GM10266 (cell line): ENCODE data around the gene HOXC10.

Experiments
- DNase-seq: peaks from one replicate; pipeline ENCODE4 v3.0.0; 2012; ENCODE audit errors: extremely low spot score
- CTCF ChIP-seq: IDR thresholded peaks from 2 replicates; pipeline ENCODE4 v1.5.1; 2012; ENCODE audit warnings: mild to moderate bottlenecking, low read depth; ENCODE audit not compliant: control insufficient read depth, insufficient read depth; ENCODE audit errors: missing control alignments

Gene HOXC10

DNA sequence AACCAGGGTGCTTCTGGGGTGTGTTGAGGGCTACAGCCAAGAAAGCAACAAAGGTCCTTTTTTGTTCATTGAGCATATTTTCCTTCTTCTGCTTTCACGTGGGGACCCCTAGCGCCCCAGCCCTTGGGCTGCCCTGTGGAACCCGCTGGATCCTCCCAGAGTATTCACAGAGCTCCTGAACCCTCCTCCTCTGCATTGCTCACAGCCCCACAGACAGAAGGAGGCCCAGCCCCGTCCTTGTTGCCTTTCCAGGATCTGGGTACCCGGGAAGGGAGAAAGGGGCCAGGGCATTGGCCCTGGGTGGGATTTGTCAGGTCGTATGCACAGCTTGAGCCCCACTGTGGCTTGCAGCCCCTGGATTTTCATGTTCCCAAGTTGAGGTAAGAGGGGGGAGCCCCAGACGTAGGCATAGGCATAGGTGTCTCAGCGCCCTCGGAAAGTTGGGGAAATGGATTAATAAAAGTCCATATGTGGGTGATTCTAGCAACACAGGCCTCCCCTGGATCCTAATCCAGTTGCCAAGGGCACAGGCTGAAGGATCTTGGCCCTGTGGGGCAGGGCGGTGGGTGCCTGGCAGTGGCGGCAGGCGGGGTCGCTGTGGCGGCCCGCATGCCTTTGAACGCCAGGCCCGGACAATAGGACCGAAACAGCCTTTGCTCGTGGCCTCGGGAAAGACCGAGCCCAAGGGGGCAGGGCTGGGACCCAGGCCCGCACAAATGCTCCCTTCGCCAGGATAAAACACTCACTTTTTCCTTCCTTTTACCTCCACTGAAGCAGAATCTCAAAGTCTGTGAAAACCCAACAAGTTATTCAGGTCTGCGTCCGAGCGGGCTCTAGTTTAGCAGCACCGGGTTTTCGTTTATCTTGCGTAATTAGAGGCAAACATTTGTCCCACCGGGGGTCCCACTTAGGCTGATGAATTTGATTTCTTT is 3.0 kb upstream of the HOXC10 start:
- no peak for TF ChIP-seq CTCF
- no peak for DNase-seq

DNA sequence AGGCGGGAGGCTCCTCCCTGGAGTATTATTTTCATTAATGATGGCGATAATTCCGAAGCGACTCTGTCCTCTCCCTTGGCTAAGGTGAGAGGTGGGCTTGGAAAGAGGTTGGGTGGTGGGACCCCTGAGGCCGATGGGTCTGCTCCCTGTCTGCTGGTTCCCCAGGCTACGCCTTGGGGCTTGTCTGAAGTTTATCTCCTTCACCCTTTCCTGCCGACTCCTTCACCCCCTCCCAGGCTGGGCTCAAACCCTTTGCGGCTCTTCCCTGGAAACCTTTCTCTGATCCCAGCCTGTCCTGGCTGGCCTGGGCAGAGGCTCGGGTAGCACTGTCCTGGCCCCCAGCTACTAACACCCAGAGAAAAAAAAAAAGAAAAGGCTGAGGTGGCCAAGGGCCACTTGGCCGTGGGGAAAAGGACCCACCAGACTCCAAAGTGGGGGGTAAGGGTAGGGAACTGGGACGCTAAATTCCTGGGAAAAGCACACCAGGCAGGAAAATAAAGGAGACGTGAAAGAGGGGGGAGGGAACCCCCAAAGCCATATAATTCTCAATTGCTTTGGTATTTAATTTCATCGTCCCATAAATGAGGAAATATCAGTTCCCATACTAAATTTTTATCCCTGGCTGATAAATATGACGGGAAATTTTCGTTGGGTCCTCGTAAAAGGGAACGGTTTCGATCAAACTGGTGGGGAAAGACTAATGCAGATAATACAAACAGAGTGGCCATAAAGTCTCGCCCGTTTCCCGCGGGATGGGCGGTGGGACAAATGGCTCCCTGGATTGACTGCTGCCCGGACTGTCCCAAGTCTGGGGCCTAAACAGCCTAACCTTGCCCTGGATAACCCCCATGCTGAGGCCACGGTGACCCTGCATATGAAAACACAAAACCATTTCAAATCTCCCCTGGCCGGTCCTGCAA is 2.0 kb upstream of the HOXC10 start:
- TF ChIP-seq CTCF, result no peak

GRCh38 chr12:53983568-53983949 is 1.4 kb upstream of the HOXC10 start:
- no peak for DNase-seq
- TF ChIP-seq CTCF, result no peak

More for the DNA sequence above, 2.0 kb upstream of the HOXC10 start:
- DNase-seq, result no peak

- no peak for TF ChIP-seq CTCF
- DNase-seq, result no peak
Measured at GRCh38 chr12:53983950-53984572, 885 bp upstream of the HOXC10 start.

DNA sequence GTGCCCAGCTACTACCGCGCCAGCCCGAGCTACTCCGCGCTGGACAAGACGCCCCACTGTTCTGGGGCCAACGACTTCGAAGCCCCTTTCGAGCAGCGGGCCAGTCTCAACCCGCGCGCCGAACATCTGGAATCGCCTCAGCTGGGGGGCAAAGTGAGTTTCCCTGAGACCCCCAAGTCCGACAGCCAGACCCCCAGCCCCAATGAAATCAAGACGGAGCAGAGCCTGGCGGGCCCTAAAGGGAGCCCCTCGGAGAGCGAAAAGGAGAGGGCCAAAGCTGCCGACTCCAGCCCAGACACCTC is 697 bp downstream of the HOXC10 start:
- TF ChIP-seq CTCF, result no peak
- no peak for DNase-seq

- DNase-seq, result no peak
- TF ChIP-seq CTCF, result no peak
Measured at GRCh38 chr12:53985994-53986685, 1.2 kb downstream of the HOXC10 start.
